NB4 (cell line): ENCODE data around the gene MOXD1.

ENCODE experiments used
- DNase-seq: peaks from one replicate; pipeline ENCODE4 v3.0.0; 2010; ENCODE audit warnings: low read depth
- H3K4me3 ChIP-seq: one replicate; pipeline ENCODE4 v1.5.1; 2011; ENCODE audit warnings: mild to moderate bottlenecking, low read depth, low read length, moderate library complexity
- CTCF ChIP-seq: IDR thresholded peaks from one replicate; pipeline ENCODE4 v1.5.1; 2012; ENCODE audit warnings: low read depth, low read length
- MAX ChIP-seq: IDR thresholded peaks from 2 replicates; pipeline ENCODE4 v1.6.1; 2011; ENCODE audit warnings: low read depth, low read length
- MYC ChIP-seq: IDR thresholded peaks from 2 replicates; pipeline ENCODE4 v1.6.1; 2011; ENCODE audit warnings: low read depth, low read length
- POLR2A ChIP-seq: IDR thresholded peaks from 2 replicates; pipeline ENCODE4 v1.6.1; 2011; ENCODE audit warnings: mild to moderate bottlenecking; ENCODE audit not compliant: insufficient read length; ENCODE audit errors: extremely low read depth

MOXD1 gene

GRCh38 chr6:132388291-132388690 is 13.0 kb downstream of the MOXD1 start:
- TF ChIP-seq POLR2A = no peak
- no peak for TF ChIP-seq MYC
- no peak for TF ChIP-seq MAX
- no peak for TF ChIP-seq CTCF
- no peak overlapping the region for H3K4me3 ChIP-seq
- no peak for DNase-seq

- TF ChIP-seq MAX (no peak), CTCF (no peak), MYC (no peak), POLR2A (no peak)
- DNase-seq = no peak
- H3K4me3 ChIP-seq = no peak overlapping the region
These were observed 18.6 kb downstream of the MOXD1 start for GRCh38 chr6:132382630-132383175.

GRCh38 chr6:132381381-132381780 is 19.9 kb downstream of the MOXD1 start:
- TF ChIP-seq MAX (no peak), POLR2A (no peak), MYC (no peak), CTCF (no peak)
- no peak overlapping the region for H3K4me3 ChIP-seq
- DNase-seq = no peak

DNA sequence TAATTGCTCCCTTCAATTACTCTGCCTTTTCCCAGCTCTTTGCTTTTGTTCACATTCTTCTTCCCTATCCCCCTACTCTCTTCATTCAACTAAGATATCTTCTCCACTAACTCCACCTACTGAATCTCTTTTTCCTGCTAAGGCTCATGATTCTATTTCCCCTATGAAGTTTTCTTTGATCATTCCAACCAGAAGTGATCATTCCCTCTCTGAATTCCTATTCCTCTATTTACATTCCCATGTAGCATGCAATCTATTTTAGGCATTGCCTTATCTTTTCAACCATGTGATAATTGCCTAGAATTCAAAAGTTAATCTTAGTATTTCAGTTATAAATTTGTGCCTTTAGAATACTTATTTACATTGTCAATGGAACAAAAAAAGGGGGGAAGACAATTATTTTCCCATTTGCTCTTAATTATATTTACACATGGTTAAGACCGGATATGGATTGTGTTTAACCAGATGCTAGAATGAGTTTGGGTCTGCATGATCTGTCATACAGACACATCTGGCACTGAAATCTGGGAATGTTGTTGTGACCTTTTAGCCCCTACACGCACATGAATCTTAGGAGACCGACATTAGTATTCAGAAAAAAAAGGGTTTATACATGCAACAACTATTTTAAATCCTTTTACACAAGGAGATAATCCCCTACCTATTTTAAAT is 20.8 kb downstream of the MOXD1 start:
- no peak overlapping the region for H3K4me3 ChIP-seq
- DNase-seq = no peak
- TF ChIP-seq MYC (no peak), CTCF (no peak), MAX (no peak), POLR2A (no peak)

- TF ChIP-seq POLR2A (no peak), CTCF (no peak), MAX (no peak), MYC (no peak)
- no peak for DNase-seq
- no peak overlapping the region for H3K4me3 ChIP-seq
These were observed 31.7 kb downstream of the MOXD1 start for GRCh38 chr6:132369526-132369925.
